Amygdala (tissue), 56 donors: Measurements from ENCODE around the gene MORN5.

ENCODE experiments used
- DNase-seq, 56 donors: peaks; one replicate each; lab custom pipeline; 2025; lab: John Stamatoyannopoulos, UW

MORN5 gene

DNA sequence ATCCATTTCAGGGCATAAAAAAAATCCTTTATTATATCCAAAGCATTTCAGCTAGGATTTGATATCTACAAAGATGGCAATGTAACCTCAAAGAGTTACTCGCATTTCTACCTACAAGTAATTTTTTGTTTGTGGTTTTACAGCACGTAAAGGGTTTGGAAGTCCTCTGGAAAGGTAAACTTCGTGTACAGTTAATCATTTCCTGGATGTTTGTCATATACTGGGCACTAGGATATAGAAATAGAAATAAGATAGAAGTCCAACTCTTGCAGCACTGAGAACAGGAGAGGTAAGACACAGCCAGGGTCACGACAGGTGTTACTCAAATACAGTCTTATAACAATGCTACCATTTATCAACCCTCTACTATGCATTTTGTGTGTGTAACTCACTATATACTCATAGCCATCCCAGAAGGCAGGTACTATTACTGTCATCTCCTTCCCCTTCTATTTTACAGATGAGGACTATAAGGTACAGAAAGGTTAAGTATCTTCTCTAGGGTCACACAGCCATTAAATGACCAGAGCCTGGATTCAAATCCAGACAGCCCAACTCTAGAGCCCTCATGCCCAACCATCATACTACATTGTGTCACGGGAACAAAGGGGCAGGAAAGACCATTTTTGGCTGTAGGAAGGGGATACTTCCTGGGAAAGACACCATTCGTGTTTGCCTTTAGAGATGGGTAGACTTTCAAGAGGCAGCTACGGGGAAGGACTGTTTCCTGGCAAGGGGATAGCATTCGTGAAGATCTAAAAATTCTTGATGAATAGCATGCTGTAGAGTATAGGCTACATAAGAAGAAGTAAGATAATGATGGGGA lies 19.1 kb upstream of the MORN5 start:
- DNase-seq = no peak

DNA sequence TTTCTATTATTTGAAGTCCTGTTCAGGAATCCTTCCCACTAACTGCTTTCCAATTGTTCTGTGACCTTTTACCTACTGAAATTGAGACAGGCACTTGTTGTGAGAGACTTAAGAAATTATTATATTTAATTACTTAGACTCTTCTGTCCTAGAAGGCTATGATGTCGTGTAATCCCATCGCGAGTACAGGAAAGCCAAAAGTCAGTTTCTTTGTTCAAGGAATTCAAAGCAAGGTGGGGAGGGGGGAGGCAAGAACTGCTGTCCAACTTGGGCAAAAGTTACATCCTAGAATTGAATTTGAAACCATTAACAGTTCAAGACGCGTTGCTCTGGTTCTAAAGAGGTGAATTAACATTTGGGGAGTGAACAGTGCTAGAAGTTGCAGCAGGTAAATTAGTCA lies 18.0 kb upstream of the MORN5 start:
- no peak for DNase-seq

DNA sequence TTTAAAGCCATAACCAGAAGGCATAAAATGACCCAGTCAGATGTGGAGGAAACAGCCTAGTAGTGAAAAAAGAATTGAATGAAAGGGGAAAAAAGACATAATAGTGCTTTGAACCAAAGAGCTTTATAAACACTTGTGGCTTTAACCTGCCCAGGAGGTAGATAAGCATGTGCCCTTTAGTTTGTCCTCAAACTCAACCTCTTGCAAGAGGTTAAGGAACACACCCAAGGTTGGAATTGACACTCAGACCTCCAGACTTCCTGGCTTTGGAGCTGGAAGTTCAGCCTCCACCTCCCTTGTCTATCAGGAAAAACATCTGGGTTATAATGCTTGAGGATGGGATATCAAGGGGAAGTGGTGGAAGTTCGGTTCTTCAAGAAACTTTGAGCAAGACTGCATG lies 16.4 kb upstream of the MORN5 start:
- DNase-seq = no peak

DNA sequence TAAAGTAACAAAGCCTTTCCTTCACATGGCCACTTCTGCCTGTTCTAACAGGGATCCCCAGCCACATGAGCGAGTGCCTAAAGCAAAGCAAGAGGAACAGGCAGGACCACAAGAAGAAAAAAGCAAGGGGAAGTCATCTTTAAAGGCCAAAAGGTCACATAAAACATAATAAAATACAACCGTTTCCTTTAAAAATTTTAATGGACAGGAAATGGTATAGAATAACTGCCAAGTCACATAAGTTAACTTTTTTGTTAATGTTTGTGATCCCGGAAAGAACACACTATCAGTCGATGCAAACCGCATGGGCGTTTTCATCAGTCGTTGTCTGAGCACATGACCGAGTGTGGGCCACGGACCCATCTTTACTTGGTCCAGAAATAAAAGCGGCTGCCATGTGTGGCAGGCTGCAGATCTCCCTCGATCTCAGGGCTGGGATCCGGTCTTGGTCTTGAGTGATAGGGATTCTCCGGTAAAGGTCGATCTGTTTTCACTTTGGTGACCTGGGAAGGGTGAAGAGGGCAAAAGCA lies 15.8 kb upstream of the MORN5 start:
- DNase-seq = no peak

DNA sequence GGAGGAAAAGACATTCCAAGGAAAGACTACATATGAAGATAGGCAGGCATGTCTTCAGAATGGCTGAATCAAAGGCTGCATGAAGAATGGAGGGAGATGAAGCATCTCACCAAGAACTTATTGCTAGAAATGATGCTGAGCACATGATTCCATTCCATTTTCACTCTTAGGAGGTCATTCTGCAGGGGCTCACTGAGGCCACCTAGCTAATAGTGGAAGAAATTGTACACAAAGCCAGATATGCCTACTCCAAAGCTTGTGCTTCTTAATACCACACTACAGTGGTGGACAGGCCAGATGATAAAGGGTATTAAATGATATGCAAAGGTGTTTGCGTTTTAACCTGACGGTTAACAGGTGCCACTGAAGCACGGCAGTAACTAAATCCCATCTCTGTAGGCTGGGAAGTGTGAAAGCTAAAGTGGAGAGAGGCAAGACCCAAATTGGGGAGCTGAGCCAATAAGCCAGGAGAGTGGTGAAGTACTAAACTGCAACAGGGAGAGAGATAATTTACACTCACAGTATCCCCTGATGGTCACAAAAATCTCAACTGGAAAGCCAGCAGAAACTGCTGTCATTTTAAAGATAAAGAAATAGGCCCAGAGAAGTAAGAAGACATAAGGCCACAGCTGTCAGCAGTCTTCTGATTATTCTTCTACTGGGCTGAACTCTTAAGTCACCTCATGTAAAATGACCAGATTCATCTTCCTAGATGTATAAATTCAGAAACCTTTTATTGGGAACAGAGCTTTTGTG lies 14.7 kb upstream of the MORN5 start:
- DNase-seq = no peak

DNA sequence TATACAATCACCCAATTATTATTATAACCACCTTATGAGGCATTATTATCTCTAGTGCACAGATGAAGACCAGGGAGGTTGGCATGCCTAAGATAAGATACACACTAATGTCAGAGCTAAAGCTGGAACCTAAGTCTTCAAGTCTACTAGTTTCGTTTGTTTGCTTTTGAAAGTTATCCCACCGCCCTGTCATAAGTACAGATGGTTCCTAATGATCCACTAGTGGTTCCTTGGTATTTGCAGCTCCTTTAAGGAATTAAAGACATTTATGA lies 14.2 kb upstream of the MORN5 start:
- no peak for DNase-seq

DNA sequence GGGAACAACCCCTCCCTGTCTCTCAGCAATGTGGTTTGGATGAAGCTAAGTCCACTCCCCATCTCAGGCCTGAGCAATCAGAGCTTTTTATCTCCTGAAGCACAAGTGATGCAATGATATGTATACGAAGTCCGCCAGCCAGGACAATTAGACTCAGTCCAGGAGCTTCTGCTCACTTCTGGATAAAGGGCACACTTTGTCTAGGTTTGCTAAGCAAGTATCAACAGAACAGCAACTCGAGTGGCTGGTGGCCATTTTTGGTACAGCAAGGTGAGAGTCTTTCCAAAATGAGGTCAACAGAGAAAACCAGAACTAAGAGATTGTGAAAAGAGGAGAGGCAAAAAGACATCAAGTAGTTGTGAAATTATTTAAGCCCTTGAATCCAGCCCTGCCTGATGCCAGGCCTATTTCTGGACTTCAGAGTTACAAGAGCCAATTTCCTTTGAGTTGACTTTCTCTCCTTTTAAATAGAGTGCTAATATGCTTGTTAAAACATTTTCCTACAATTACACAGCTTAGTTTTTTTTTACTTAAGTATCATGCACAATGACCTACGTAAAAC lies 8.4 kb upstream of the MORN5 start:
- DNase-seq = no peak

DNA sequence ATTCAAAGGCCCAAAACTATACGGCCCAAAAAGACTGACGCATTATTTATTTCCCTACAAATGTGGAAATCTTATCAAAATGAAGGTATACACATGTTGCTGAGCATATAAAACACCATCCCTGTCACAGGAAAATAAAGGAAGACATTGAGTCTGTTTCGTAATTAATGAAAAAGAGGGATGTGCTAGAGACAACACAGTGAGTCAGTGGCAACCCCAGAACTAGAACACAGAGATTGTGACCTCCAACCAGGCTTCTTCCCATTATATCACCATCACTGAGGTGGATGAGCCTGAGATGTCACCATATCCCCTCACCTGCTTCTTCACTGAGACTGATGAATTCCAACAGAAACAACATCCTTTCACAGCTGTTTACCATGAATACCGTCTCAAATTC lies 3.9 kb upstream of the MORN5 start:
- DNase-seq = no peak

DNA sequence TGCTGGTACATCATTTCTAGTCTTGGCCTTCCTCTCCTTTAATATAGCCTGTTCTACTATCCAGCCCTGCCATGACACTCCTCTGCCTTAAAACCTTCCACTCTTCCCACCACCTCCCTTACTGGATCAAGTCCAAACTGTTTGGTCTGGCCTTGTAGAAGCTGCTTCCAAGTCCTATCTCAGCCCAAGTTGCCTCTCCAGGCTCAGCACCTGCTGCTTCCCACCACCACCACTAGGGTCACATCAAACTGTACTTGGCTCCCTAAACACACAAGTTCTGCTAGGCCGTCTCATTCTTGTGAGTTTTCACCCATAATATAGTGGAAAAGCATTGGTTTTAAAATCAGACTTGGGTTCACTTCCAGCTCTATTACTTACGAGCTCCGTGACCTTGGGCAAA lies 1.5 kb upstream of the MORN5 start:
- DNase-seq = peak in 1 of 56 donors; percentile 5

DNA sequence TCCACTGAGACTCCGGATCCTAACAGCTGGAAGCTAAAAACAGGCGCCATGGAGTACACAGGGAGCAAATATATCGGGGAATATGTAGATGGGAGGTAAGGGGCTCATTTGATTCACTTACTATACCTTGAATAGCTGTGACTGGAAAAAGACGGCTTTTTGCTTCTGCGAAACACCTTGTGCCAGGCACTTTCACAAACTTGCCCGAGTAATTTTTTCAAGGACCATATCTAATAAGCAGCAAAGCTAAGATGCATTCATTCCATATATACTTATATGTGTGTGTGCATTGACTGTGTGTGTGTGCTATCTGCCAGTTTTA lies 178 bp downstream of the MORN5 start:
- no peak for DNase-seq

DNA sequence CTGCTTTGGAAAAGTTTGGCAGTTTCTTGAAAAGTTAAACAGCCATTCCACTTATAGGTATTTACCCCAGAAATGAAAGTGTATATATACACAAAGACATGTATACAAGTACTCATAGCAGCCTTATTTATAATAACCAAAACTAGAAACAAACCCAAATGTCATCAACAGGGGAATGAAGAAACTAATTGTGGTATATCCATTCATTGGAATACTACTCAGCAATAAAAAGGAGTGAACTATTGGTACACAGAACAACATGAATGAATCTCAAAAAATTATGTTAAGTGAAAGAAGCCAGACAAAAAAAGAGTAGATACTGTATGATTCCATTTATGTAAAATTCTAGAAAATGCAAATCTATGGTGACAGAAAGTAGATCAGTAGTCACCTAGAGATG lies 2.7 kb downstream of the MORN5 start:
- no peak for DNase-seq

DNA sequence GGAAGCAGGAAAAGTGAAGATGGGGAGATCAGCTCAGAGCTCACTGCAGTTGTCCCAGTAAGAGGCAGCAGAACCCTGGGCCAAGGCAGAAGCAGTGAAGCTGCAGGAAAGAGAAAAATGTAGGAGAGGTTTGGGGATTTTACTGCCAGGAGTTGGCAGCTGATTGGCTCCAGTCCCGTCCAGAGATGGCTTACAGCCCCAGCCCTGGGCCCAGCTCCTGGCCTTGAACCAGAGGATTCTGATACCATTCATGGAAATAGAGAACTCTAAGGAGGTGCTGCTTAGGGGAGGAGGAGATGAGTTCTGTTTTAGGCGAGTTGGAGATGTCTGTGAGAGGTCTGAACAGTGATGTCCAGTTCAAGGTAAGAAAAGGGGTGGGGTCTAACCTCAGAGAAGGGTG lies 4.6 kb downstream of the MORN5 start:
- DNase-seq = no peak

DNA sequence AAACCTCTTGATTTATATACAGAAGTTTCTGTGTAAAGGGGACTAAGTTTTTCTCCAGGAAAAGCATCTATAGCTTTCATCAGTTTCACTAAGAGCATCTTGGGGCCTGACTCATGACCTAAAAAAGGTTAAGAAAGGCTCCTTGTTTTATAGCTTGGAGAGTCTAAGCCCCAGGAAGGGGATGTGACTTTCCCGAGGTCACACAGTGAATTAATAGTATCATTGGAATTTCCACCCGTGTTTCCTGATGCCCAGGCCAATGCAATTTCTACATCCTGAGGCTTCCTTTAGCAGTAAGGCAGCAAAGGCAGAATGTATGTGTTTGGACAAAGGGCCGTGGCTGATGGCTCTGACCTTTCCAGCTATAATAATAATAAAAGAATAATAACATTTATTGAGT lies 8.6 kb downstream of the MORN5 start:
- no peak for DNase-seq

DNA sequence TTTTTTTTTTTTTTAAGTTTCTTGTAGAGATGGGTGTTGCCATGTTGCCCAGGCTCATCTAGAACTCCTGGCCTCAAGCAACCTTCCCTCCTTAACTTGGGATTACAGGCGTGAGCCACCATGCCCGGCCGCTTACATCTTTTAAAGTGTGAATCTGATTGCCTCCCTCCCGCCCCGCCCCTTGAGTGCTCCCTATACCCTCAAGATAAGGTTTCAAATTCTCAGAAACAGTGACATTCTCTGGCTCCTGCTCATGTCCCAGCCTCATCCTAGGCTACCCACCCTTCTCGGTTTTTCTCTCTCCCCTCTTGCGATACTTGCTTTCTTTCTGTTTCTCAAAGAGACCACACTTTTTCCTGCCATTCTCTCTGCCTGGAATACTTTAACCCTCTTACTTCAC lies 12.4 kb downstream of the MORN5 start:
- no peak for DNase-seq

DNA sequence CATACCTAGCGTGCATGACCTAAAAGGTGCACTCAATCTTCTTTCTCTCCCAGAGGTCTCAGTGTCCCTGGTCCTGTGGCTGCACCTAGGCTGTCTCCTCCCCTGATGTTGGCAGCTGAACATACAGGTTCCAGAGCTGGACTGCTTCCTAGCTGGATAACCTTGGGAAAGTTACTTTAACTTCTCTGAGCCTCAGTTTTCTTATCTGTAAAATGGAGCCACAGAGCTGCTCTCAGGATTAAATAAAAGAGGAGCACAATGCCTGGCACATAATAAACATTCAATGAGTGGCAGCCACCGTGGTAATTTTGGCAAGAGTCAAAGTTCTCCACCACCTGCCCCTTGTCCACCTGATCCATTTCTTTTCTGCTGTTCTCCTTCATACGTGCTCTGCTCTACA lies 14.0 kb downstream of the MORN5 start:
- no peak for DNase-seq

DNA sequence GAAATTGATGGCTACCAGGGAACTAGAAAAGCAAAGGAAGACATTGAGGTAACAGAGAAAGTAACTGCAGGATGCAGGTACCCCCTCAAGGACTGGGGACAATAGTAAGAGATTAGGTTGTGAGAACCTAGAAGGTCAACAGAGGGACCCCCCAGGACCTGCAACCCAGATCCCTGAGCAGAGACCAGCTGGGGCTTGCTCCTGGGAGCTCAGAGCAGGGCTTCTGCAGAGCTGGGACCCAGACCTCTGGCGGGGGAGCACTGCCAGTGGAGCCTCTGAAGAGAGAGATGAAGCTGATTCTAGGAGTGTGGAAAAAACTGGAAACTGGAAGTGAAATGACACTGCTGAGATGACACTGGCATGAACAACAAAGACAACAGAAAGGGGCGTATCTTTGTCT lies 17.2 kb downstream of the MORN5 start:
- DNase-seq = no peak

DNA sequence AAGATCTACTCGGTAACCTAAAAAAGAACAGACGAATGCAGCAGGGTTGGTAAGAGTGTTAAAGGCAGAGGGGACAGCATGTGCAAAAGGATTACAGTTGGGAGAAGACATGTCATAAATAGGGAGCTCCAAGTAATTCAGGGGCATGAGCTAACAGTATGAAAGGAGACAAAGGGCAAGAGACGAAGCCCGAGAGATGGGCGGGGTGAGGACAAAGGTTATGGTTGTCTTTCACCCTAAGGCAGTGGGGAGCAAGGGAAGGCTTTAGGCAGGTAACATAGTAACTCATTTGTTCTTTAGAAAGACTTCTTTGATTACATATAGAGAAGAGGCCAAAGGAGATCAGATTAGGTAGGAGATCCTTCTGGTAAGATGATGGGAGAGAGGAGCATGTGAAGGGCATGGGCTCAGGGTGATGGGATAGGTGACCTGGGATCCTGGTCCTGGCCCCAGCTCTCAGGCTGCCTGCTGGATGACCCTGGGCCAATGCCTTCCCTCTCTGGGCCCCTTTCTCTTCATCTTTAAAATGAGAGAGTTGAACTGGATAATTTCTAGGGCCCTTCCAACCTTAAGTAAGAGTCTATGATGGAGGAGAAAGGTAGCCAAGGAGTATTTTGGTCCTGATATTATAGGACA lies 19.5 kb downstream of the MORN5 start:
- DNase-seq = no peak

DNA sequence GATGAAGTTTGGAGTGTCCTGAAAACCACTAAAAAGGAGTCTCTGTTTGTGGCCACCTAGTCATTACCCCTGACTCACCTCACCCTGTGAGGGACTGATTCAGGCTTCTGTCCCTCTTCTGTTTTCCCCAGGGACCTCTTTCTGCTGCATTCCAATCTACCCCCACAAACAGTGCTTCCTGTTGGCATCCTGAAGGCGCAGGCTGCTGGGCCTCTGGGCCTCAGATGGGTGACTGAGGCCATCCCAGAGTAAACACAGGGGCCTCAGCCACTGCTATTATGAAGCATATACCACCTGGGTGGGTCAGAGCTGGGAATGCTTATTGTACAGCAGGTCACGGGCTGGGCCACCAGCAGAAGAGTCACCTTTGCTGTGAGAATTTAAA lies 20.0 kb downstream of the MORN5 start:
- DNase-seq = no peak

DNA sequence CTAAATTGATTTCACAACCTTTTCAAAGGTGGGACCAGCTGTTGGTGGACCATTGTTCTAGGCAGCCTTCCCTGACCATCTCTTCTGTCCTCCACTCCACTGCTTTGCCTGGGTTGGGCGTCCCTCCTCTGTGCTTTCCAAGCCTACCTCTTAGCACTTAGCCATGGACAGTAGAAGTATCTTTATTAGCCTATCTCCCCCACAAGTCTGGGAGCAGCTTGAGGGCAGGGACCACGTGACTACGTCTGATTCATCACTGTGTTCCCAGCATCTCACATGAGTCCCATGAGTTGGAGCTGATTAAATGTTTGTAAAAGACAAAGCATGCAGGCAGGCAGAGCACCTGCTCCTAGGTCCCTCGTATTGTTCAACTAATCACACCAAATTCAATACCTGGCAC lies 20.9 kb downstream of the MORN5 start:
- no peak for DNase-seq

DNA sequence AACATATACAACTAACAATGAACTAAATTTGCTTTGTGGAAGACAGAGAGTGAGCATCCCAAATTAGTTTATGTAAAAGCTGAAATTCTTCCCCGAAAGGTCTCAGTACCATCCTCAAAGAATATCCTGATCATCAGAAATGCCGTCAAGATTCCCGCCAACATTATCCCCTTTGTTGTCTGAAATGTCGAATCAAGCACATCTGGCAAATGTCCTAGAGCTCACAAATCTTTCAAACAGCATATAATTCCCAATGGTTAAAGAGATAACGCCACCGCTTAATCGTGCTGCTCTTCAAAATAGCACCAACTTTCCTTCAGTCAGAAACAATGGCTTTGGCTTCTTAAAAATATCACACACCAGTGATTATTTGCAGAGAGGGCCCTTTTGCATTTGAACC lies 23.8 kb downstream of the MORN5 start:
- no peak for DNase-seq

DNA sequence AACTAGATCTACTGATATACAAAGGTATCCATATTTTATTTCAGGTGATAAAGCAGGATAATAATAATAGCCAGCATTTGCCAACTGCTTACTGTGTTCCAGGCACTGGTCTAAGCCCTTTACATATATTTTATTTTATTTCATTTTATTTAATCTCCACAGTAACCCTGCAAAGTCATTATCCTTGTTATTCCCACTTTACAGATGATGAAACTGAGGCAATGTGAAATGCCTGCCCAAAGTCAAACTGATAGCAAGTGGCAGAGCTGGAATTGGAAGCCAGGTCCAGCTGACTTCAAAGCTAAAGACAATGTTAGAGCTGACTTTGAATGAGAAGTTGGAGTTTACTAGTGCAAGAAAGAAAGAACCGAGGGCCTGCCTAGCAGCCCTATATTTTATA lies 24.8 kb downstream of the MORN5 start:
- DNase-seq = no peak

DNA sequence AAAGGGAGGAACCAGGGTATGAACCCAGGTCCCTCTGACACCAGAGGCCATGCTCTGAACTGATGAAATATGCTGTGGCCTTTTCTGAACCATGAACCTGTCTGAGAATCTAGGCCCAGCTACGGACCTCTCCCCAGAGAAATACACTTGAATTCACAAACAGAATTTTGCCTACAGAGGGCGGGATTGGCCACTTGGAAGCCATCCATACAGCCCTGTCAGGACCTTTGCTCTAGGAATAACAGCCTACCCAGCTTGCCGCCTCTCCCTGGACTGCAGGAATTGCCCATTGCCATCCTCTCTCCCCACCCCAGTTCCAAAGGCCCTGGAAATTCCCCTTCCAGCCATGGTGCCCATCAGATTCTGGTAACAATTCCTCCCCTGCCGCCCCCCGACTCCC lies 26.6 kb downstream of the MORN5 start:
- no peak for DNase-seq
